Progenitor cell of endocrine pancreas (in vitro differentiated cells): Measurements from ENCODE around the gene SCN2A. TPM values are rescaled to one million over a fixed set of nuclear protein-coding genes. Genes with fewer than 3 reads are reported as not detected.
A peak's percentile ranks its signal among the peaks of the same experiment; 100 is the strongest.

Experiments
- DNase-seq: peaks from one replicate; pipeline ENCODE4 v3.0.0; 2021; ENCODE audit warnings: low spot score; ENCODE audit not compliant: unreplicated experiment
- H3K27ac Mint-ChIP-seq: 2 replicates; pipeline ENCODE4 v1.8.0; 2021; ENCODE audit warnings: mild to moderate bottlenecking, moderate library complexity, mixed read lengths
- H3K27me3 Mint-ChIP-seq: 2 replicates; pipeline ENCODE4 v1.8.0; 2021; ENCODE audit warnings: mixed read lengths
- H3K36me3 Mint-ChIP-seq: 2 replicates; pipeline ENCODE4 v1.8.0; 2022; ENCODE audit warnings: mixed read lengths; ENCODE audit not compliant: insufficient read depth
- H3K4me1 Mint-ChIP-seq: 2 replicates; pipeline ENCODE4 v1.8.0; 2021; ENCODE audit warnings: low read depth, mixed read lengths
- H3K4me3 Mint-ChIP-seq: 2 replicates; pipeline ENCODE4 v1.8.0; 2021; ENCODE audit warnings: low read depth, mild to moderate bottlenecking, moderate library complexity, mixed read lengths
- H3K9me3 Mint-ChIP-seq: 2 replicates; pipeline ENCODE4 v1.8.0; 2021; ENCODE audit warnings: low read depth, mixed read lengths
- CTCF ChIP-seq: fragments of 200-600 bp; sonication (generic); IDR thresholded peaks from one replicate; pipeline ENCODE4 v1.5.0; 2021; ENCODE audit warnings: antibody characterized with exemption, mild to moderate bottlenecking; ENCODE audit not compliant: unreplicated experiment
- total RNA-seq: library from RNA; stranded (reverse); gene quantifications from 2 replicates; pipeline ENCODE4 v1.2.1, GENCODE V29; 2021

Gene SCN2A
- total RNA-seq, 1 donor from 2014 or later = 0.86 TPM

- Mint-ChIP-seq H3K9me3 (no peaks in the 10 kb centered on the region), H3K27ac (no peak overlapping the region), H3K36me3 (no peaks in the 10 kb centered on the region), H3K27me3 (no peaks in the 10 kb centered on the region), H3K4me3 (no peak overlapping the region), H3K4me1 (no peaks in the 10 kb centered on the region)
- no peak for DNase-seq
- TF ChIP-seq CTCF = peak; percentile 91
Measured at GRCh38 chr2:165401285-165401852, 162.2 kb downstream of the SCN2A start.

DNA sequence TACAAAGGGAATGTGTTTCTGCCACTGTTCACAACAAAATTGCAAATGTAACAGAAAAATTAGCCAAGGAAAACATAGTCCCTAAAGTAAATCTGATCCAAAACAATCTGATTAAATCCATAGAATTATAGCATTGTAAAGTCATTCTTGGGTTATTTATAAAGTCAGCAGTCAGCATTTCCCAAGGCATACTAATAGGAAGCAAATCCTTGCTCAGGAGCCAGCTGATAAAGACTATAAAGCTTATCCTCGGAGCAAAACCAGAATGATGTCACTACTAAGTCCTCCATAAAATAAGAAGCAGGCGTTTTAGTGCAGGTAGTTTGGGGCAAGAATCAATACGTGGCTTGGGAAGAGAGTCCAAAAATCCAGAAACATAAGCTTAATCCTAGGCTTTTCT lies 162.9 kb downstream of the SCN2A start:
- no peaks in the 10 kb centered on the region for H3K9me3 Mint-ChIP-seq
- H3K4me3 Mint-ChIP-seq = no peak overlapping the region

DNA sequence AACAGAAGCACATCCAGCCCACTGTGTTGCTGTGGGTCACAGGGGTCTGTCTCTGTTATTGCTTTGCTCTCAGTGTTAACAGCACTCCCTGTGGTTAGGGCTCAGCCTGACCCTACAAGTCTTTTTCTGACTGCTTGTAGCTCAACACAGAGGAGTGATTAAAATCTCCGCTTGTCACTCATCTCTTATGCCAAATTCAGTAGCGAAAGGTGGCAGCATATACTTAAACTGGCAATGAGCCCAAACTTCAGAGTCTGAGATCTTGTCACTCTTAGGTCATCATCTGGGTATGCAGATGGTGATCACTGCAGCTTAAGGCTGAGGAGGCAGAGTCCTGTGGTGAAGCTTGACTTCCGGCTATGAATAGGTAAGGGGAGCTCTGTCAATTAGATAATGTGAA lies 167.0 kb downstream of the SCN2A start:
- Mint-ChIP-seq H3K27ac (no peak overlapping the region), H3K27me3 (no peaks in the 10 kb centered on the region), H3K4me1 (no peaks in the 10 kb centered on the region), H3K9me3 (no peaks in the 10 kb centered on the region), H3K4me3 (no peak overlapping the region), H3K36me3 (no peaks in the 10 kb centered on the region)
- no peak for DNase-seq
- no peak for TF ChIP-seq CTCF

More for the DNA sequence above, 162.9 kb downstream of the SCN2A start:
- H3K27me3 Mint-ChIP-seq = no peaks in the 10 kb centered on the region
- no peak for DNase-seq
- no peak for TF ChIP-seq CTCF
- no peak overlapping the region for H3K27ac Mint-ChIP-seq
- H3K4me1 Mint-ChIP-seq = no peaks in the 10 kb centered on the region
- no peaks in the 10 kb centered on the region for H3K36me3 Mint-ChIP-seq

DNA sequence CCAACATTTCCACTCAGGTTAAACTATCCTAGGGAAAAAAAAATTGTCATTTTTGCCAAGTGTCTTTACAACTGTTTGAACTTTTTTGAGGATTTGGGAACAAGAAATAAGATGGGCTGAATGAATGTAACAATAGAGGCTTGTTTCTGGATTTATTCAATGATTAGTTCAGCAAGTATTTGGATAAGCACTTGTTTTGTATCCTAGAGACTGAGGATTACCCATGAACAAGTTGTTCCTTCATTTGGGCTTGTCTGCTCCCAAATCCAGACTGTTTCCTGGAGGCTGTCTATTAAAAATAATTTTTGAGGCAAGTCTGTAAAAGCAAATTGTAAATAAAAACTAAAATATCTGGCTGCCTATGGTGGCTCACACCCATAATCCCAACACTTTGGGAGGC lies 168.3 kb downstream of the SCN2A start:
- no peaks in the 10 kb centered on the region for H3K36me3 Mint-ChIP-seq
- H3K4me1 Mint-ChIP-seq = no peaks in the 10 kb centered on the region
- no peak overlapping the region for H3K4me3 Mint-ChIP-seq
- H3K27me3 Mint-ChIP-seq = no peaks in the 10 kb centered on the region
- no peak for DNase-seq
- TF ChIP-seq CTCF = no peak
- H3K27ac Mint-ChIP-seq = no peak overlapping the region
- H3K9me3 Mint-ChIP-seq = no peaks in the 10 kb centered on the region

DNA sequence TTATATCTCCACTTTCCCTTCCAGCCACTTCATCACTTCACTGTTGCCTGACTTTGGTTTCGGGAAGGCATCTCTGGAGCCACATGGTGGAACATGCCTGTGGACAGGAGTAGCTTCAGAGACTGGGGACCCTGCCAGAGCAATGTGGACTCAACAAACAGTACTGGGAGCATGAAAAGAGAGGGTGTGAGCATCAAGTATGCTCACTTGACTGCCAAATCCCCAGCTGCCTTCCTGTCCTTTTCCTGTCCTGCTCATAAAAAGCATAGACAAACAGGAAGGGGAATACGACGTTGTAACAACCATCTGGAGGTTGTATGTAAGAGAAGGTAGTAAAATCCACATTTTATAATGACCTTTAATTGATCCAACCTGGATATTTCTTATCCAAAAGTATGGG lies 169.0 kb downstream of the SCN2A start:
- no peaks in the 10 kb centered on the region for H3K27me3 Mint-ChIP-seq
- H3K27ac Mint-ChIP-seq = no peak overlapping the region
- H3K4me1 Mint-ChIP-seq = no peaks in the 10 kb centered on the region
- no peak overlapping the region for H3K4me3 Mint-ChIP-seq
- DNase-seq = no peak
- no peaks in the 10 kb centered on the region for H3K9me3 Mint-ChIP-seq
- H3K36me3 Mint-ChIP-seq = no peaks in the 10 kb centered on the region
- TF ChIP-seq CTCF = no peak
